ENCODE data around the gene GALNT11. TPM values are rescaled to one million over a fixed set of nuclear protein-coding genes. Genes with fewer than 3 reads are reported as not detected.
"Not testable (repeated sequence)": the region's sequence is repeated elsewhere in the genome, so short reads cannot be mapped to it uniquely, and the experiment has no call there.

Gene GALNT11
- total and polyA plus RNA-seq, 4 donors: 22.7 to 64.2 (median 35.4) TPM

DNA sequence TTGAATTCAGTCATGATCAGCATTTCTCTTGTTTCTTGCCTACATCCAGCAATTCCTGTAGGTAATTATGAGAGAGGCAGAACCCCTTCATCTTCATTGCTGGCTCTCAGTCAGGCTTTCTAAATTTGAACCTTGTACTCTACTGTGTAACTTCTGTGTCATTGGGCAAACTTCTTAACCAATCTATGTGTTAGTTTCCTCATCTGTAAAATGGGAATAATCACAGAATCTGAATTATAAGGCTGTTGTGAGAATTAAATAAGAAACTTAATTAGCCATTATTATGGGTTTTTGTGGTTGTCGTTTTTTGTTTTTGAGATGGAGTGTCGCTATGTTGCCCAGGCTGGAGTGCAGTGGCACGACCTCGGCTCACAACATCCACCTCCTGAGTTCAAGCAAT, 11.5 kb upstream of the GALNT11 start:
- DNase-seq (no peak), ATAC-seq (ENCODE audit: insufficient read depth, low FRiP score) (no peak)
- WGBS, 2 donors: 97 to 100% methylated on average over 4 of the region's 4 CpGs
- TF ChIP-seq CTCF (IDR thresholded peaks at IDR 0.05; ENCODE audit: control extremely low read depth, extremely low read depth): no peak
- H3K9ac ChIP-seq (ENCODE audit: insufficient read depth in 1 of 2, low read length in 2 of 2): no peak overlapping the region
- peaks cover 0 to 3% (median 0%) of the 10 kb centered on the region in 3 donors for H3K27me3 ChIP-seq (ENCODE audit: control insufficient read depth in 3 of 3, insufficient read depth in 3 of 3, low read length in 2 of 3)
- no peak overlapping the region for H3K4me3 ChIP-seq
- no peaks in the 10 kb centered on the region for H3K36me3 ChIP-seq (ENCODE audit: control insufficient read depth in 4 of 4, insufficient read depth in 4 of 4, low read length in 4 of 4)
- no peaks in the 10 kb centered on the region for H3K4me1 ChIP-seq (ENCODE audit: control insufficient read depth in 5 of 5, insufficient read depth in 5 of 5, low read length in 5 of 5)
- no peak overlapping the region for H3K27ac ChIP-seq (ENCODE audit: low read depth in 1 of 2, low read length in 1 of 2)
- H3K9me3 ChIP-seq (ENCODE audit: control insufficient read depth in 4 of 4, insufficient read depth in 3 of 4, low read length in 3 of 4): no peaks in the 10 kb centered on the region

DNA sequence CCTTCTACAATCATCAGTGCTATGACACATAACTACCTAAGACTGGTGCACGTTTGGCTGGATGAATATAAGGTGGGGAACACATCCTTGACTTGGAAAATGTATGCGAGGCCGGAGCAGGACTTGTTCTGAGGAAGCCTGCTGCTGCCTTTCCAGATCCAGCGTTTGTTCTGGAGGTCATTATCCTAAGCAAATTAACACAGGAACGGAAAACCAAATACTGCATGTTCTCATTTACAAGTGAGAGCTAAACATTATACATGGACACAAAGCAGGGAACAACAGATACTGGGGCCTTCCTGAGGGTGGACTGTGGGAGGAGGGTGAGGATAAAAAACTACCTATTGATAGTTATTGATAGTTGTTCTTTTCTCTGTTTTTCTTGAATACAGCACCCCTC, 10.8 kb upstream of the GALNT11 start:
- DNase-seq (no peak), ATAC-seq (ENCODE audit: insufficient read depth, low FRiP score) (no peak)
- no peaks in the 10 kb centered on the region for H3K9me3 ChIP-seq (ENCODE audit: control insufficient read depth in 4 of 4, insufficient read depth in 3 of 4, low read length in 3 of 4)
- H3K9ac ChIP-seq (ENCODE audit: insufficient read depth in 1 of 2, low read length in 2 of 2): no peak overlapping the region
- no peak overlapping the region for H3K27ac ChIP-seq (ENCODE audit: low read depth in 1 of 2, low read length in 1 of 2)
- TF ChIP-seq CTCF (IDR thresholded peaks at IDR 0.05; ENCODE audit: control extremely low read depth, extremely low read depth): no peak
- H3K36me3 ChIP-seq (ENCODE audit: control insufficient read depth in 4 of 4, insufficient read depth in 4 of 4, low read length in 4 of 4): no peaks in the 10 kb centered on the region
- no peaks in the 10 kb centered on the region for H3K4me1 ChIP-seq (ENCODE audit: control insufficient read depth in 5 of 5, insufficient read depth in 5 of 5, low read length in 5 of 5)
- H3K27me3 ChIP-seq (ENCODE audit: control insufficient read depth in 3 of 3, insufficient read depth in 3 of 3, low read length in 2 of 3): peaks cover 0 to under 1% (median 0%) of the 10 kb centered on the region in 3 donors
- no peak overlapping the region for H3K4me3 ChIP-seq
- 67 to 86% methylated on average over 5 of the region's 5 CpGs for WGBS, 2 donors

GRCh38 chr7:152015600-152015999, 9.9 kb upstream of the GALNT11 start:
- no peak for ATAC-seq (ENCODE audit: insufficient read depth, low FRiP score)
- Histone ChIP-seq H3K9me3 (ENCODE audit: control insufficient read depth in 4 of 4, insufficient read depth in 3 of 4, low read length in 3 of 4) (no peaks in the 10 kb centered on the region), H3K27me3 (ENCODE audit: control insufficient read depth in 3 of 3, insufficient read depth in 3 of 3, low read length in 2 of 3) (no peaks in the 10 kb centered on the region), H3K4me1 (ENCODE audit: control insufficient read depth in 5 of 5, insufficient read depth in 5 of 5, low read length in 5 of 5) (no peaks in the 10 kb centered on the region), H3K36me3 (ENCODE audit: control insufficient read depth in 4 of 4, insufficient read depth in 4 of 4, low read length in 4 of 4) (no peaks in the 10 kb centered on the region), H3K4me3 (no peak overlapping the region), H3K27ac (ENCODE audit: low read depth in 1 of 2, low read length in 1 of 2) (no peak overlapping the region), H3K9ac (ENCODE audit: insufficient read depth in 1 of 2, low read length in 2 of 2) (no peak overlapping the region)
- no peak for DNase-seq
- no peak for TF ChIP-seq CTCF (IDR thresholded peaks at IDR 0.05; ENCODE audit: control extremely low read depth, extremely low read depth)
- 92 to 95% methylated on average over 7 of the region's 7 CpGs for WGBS, 2 donors

GRCh38 chr7:152016947-152017346, 8.5 kb upstream of the GALNT11 start:
- no peaks in the 10 kb centered on the region for H3K9me3 ChIP-seq (ENCODE audit: control insufficient read depth in 4 of 4, insufficient read depth in 3 of 4, low read length in 3 of 4)
- ATAC-seq (ENCODE audit: insufficient read depth, low FRiP score): no peak
- no peaks in the 10 kb centered on the region for H3K27me3 ChIP-seq (ENCODE audit: control insufficient read depth in 3 of 3, insufficient read depth in 3 of 3, low read length in 2 of 3)
- TF ChIP-seq CTCF (IDR thresholded peaks at IDR 0.05; ENCODE audit: control extremely low read depth, extremely low read depth): no peak
- DNase-seq: no peak
- no peak overlapping the region for H3K4me3 ChIP-seq
- H3K36me3 ChIP-seq (ENCODE audit: control insufficient read depth in 4 of 4, insufficient read depth in 4 of 4, low read length in 4 of 4): no peaks in the 10 kb centered on the region
- WGBS, 2 donors: 96 to 99% methylated on average over 3 of the region's 3 CpGs
- H3K27ac ChIP-seq (ENCODE audit: low read depth in 1 of 2, low read length in 1 of 2): no peak overlapping the region
- H3K9ac ChIP-seq (ENCODE audit: insufficient read depth in 1 of 2, low read length in 2 of 2): no peak overlapping the region
- H3K4me1 ChIP-seq (ENCODE audit: control insufficient read depth in 5 of 5, insufficient read depth in 5 of 5, low read length in 5 of 5): no peaks in the 10 kb centered on the region

GRCh38 chr7:152017683-152018082, 7.8 kb upstream of the GALNT11 start:
- not testable (repeated sequence) for ATAC-seq (ENCODE audit: insufficient read depth, low FRiP score); H3K4me1 ChIP-seq (ENCODE audit: control insufficient read depth in 5 of 5, insufficient read depth in 5 of 5, low read length in 5 of 5); H3K27me3 ChIP-seq (ENCODE audit: control insufficient read depth in 3 of 3, insufficient read depth in 3 of 3, low read length in 2 of 3); H3K9ac ChIP-seq (ENCODE audit: insufficient read depth in 1 of 2, low read length in 2 of 2); H3K27ac ChIP-seq (ENCODE audit: low read depth in 1 of 2, low read length in 1 of 2); H3K9me3 ChIP-seq (ENCODE audit: control insufficient read depth in 4 of 4, insufficient read depth in 3 of 4, low read length in 3 of 4); DNase-seq; H3K36me3 ChIP-seq (ENCODE audit: control insufficient read depth in 4 of 4, insufficient read depth in 4 of 4, low read length in 4 of 4); H3K4me3 ChIP-seq
- WGBS, 2 donors: 87 to 89% methylated on average over 6 of the region's 6 CpGs

DNA sequence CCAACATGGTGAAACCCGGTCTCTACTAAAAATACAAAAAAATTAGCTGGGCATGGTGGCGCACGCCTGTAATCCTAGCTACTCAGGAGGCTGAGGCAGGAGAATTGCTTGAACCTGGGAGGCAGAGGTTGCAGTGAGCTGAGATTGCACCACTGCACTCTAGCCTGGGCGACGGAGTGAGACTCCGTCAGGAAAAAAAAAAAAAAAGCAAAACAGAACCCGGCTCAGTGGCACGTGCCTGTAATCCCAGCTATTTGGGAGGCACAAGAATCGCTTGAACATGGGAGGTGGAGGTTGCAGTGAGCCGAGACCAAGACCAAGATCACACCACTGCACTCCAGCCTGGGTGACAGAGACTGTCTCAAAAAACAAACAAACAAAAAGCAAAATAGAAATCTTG, 3.7 kb upstream of the GALNT11 start:
- WGBS, 2 donors: 83 to 89% methylated on average over 10 of the region's 10 CpGs
- DNase-seq; H3K4me3 ChIP-seq; H3K4me1 ChIP-seq (ENCODE audit: control insufficient read depth in 5 of 5, insufficient read depth in 5 of 5, low read length in 5 of 5); H3K9ac ChIP-seq (ENCODE audit: insufficient read depth in 1 of 2, low read length in 2 of 2); H3K27ac ChIP-seq (ENCODE audit: low read depth in 1 of 2, low read length in 1 of 2); H3K27me3 ChIP-seq (ENCODE audit: control insufficient read depth in 3 of 3, insufficient read depth in 3 of 3, low read length in 2 of 3); H3K36me3 ChIP-seq (ENCODE audit: control insufficient read depth in 4 of 4, insufficient read depth in 4 of 4, low read length in 4 of 4); H3K9me3 ChIP-seq (ENCODE audit: control insufficient read depth in 4 of 4, insufficient read depth in 3 of 4, low read length in 3 of 4); ATAC-seq (ENCODE audit: insufficient read depth, low FRiP score): not testable (repeated sequence)

Data from lung (tissue), 12 donors.